ENCODE data around the gene DYNLT2. TPM values are rescaled to one million over a fixed set of nuclear protein-coding genes. Genes with fewer than 3 reads are reported as not detected.

The DYNLT2 gene
- total and polyA plus RNA-seq, 2 of the 13 experiments (the other 11 are each of a cell fraction or from before 2014, with no cell fraction given): 2.1 to 4.3 TPM

DNA sequence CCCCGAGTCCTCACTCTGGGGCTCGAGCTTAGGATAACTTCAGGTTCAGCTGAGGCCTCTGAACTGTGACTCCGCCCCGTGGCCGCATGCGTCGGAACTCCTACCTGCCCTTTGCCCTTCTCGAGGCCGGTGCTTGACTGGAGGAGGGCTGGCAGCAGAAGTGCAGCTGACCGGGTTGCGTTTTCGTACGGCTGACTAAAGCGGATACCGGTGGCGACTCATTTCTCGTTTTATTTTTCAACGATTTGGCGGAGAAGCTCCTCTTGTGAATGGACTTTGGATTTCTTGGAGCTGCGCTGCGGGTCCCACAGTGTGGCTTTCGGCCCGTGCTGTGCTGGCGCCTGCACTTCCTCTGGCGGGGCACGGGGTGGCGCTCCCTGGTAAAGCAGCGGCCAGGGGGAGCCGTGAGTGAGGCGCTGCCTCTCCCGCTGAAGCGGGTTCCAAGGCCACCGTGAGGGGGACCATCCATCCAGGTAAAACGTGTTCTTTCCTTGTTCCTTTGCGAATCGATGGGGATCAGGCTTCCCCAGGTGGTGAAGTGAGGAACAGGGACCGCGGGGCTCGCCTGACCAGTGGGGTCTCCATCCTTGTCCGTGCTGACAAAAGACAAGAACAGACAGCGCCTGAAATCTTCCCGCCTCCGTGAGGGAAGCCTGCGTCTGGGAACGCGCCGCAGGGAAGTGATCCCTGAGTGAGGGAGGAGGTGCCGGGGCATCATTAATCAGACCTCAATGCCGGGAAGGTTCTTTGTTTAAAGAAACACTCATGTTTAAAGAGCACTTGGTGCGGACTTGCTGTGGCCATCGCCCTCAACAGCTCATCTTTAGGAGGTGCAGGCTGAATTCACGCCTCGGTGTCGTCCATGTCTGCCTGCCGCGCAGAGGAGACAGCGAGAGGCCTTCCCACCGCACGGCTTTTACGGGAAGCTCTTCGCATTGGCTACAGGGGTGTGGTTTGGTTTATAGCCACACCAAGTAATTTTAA is 38.9 kb upstream of the DYNLT2 start (continued):
- TF ChIP-seq, protein P1, sequence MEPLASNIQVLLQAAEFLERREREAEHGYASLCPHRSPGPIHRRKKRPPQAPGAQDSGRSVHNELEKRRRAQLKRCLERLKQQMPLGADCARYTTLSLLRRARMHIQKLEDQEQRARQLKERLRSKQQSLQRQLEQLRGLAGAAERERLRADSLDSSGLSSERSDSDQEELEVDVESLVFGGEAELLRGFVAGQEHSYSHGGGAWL (CRISPR knock-in tag; IDR thresholded peaks at IDR 0.05): peak; percentile 29; the same call in 1 of the 2 replicates
- TF ChIP-seq ZHX2 (IDR thresholded peaks at IDR 0.05; ENCODE audit: low read depth) (peak; percentile 55; the same call in 1 of the 2 replicates), ZHX2 (CRISPR knock-in tag; IDR thresholded peaks at IDR 0.05; ENCODE audit: borderline replicate concordance) (no peak), JUNB (CRISPR knock-in tag; IDR thresholded peaks at IDR 0.05; ENCODE audit: borderline replicate concordance) (no peak), HNRNPLL (IDR thresholded peaks at IDR 0.05; ENCODE audit: low read depth, low read length, poor library complexity, severe bottlenecking) (peak; percentile 77), ZC3H4 (CRISPR knock-in tag; IDR thresholded peaks at IDR 0.05; ENCODE audit: borderline replicate concordance) (no peak), HOXA5 (CRISPR knock-in tag; IDR thresholded peaks at IDR 0.05) (no peak), GLMP (CRISPR knock-in tag; IDR thresholded peaks at IDR 0.05; ENCODE audit: borderline replicate concordance) (no peak), SPEN (CRISPR knock-in tag; IDR thresholded peaks at IDR 0.05; ENCODE audit: low read depth) (no peak; the same call in 1 of the 2 replicates), KDM1A (CRISPR knock-in tag; IDR thresholded peaks at IDR 0.05) (no peak), CHD4 (IDR thresholded peaks at IDR 0.05; ENCODE audit: borderline replicate concordance, low read length) (peak; percentile 40; the same call in 1 of the 2 replicates), JDP2 (CRISPR knock-in tag; IDR thresholded peaks at IDR 0.05; ENCODE audit: borderline replicate concordance) (no peak), SOX13 (IDR thresholded peaks at IDR 0.05) (peak; percentile 21; the same call in 1 of the 2 replicates), SOX13 (CRISPR knock-in tag; conservative IDR thresholded peaks at IDR 0.05 in 1 of 2, IDR thresholded peaks at IDR 0.05 in 1 of 2) (peak in 1 of 2 experiments; percentile 35; a peak in 1 of 4 replicates)
- TF ChIP-seq, protein P2, sequence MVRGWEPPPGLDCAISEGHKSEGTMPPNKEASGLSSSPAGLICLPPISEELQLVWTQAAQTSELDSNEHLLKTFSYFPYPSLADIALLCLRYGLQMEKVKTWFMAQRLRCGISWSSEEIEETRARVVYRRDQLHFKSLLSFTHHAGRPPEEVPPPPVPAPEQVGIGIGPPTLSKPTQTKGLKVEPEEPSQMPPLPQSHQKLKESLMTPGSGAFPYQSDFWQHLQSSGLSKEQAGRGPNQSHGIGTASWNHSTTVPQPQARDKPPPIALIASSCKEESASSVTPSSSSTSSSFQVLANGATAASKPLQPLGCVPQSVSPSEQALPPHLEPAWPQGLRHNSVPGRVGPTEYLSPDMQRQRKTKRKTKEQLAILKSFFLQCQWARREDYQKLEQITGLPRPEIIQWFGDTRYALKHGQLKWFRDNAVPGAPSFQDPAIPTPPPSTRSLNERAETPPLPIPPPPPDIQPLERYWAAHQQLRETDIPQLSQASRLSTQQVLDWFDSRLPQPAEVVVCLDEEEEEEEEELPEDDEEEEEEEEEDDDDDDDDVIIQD (CRISPR knock-in tag; IDR thresholded peaks at IDR 0.05; ENCODE audit: low read depth): 0 out of 2 replicates have a peak, but pooled peaks have one; percentile 71

All from HepG2 (cell line).